Measurements from ENCODE around the gene ITFG2.

- TF ChIP-seq, protein P1, sequence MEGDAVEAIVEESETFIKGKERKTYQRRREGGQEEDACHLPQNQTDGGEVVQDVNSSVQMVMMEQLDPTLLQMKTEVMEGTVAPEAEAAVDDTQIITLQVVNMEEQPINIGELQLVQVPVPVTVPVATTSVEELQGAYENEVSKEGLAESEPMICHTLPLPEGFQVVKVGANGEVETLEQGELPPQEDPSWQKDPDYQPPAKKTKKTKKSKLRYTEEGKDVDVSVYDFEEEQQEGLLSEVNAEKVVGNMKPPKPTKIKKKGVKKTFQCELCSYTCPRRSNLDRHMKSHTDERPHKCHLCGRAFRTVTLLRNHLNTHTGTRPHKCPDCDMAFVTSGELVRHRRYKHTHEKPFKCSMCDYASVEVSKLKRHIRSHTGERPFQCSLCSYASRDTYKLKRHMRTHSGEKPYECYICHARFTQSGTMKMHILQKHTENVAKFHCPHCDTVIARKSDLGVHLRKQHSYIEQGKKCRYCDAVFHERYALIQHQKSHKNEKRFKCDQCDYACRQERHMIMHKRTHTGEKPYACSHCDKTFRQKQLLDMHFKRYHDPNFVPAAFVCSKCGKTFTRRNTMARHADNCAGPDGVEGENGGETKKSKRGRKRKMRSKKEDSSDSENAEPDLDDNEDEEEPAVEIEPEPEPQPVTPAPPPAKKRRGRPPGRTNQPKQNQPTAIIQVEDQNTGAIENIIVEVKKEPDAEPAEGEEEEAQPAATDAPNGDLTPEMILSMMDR (IDR thresholded peaks at IDR 0.05; ENCODE audit: low read length): no peak
- TF ChIP-seq EZH2 (optimal IDR thresholded peaks at IDR 0.05; ENCODE audit: low read depth, low read length): no peak
- no peak for TF ChIP-seq EZH2phosphoT487 (IDR thresholded peaks at IDR 0.05; ENCODE audit: low read length)
These were observed 36.2 kb upstream of the ITFG2 start for GRCh38 chr12:2776129-2776806.

All from MM.1S (cell line).